NT2/D1 (cell line): ENCODE data around the gene TUBA1A.

ENCODE experiments used
- SUZ12 ChIP-seq: IDR thresholded peaks from 2 replicates; pipeline ENCODE4 v1.6.1; 2011; ENCODE audit not compliant: insufficient read length, insufficient read depth; ENCODE audit errors: extremely low read depth
- YY1 ChIP-seq: IDR thresholded peaks from 2 replicates; pipeline ENCODE4 v1.6.1; 2011; ENCODE audit not compliant: insufficient read length, insufficient read depth

- no peak for TF ChIP-seq SUZ12
- TF ChIP-seq YY1: no peak
Observed at GRCh38 chr12:49138587-49138986, 50.3 kb downstream of the TUBA1A start.
